Measurements from ENCODE around the gene ALG10. TPM values are rescaled to one million over a fixed set of nuclear protein-coding genes. Genes with fewer than 3 reads are reported as not detected.
"Not testable (repeated sequence)": the region's sequence is repeated elsewhere in the genome, so short reads cannot be mapped to it uniquely, and the experiment has no call there.

Gene ALG10, protein sequence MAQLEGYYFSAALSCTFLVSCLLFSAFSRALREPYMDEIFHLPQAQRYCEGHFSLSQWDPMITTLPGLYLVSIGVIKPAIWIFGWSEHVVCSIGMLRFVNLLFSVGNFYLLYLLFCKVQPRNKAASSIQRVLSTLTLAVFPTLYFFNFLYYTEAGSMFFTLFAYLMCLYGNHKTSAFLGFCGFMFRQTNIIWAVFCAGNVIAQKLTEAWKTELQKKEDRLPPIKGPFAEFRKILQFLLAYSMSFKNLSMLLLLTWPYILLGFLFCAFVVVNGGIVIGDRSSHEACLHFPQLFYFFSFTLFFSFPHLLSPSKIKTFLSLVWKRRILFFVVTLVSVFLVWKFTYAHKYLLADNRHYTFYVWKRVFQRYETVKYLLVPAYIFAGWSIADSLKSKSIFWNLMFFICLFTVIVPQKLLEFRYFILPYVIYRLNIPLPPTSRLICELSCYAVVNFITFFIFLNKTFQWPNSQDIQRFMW
- polyA plus RNA-seq = 1 to 10 TPM; 1.1 to 2.7 (median 2.5) TPM

DNA sequence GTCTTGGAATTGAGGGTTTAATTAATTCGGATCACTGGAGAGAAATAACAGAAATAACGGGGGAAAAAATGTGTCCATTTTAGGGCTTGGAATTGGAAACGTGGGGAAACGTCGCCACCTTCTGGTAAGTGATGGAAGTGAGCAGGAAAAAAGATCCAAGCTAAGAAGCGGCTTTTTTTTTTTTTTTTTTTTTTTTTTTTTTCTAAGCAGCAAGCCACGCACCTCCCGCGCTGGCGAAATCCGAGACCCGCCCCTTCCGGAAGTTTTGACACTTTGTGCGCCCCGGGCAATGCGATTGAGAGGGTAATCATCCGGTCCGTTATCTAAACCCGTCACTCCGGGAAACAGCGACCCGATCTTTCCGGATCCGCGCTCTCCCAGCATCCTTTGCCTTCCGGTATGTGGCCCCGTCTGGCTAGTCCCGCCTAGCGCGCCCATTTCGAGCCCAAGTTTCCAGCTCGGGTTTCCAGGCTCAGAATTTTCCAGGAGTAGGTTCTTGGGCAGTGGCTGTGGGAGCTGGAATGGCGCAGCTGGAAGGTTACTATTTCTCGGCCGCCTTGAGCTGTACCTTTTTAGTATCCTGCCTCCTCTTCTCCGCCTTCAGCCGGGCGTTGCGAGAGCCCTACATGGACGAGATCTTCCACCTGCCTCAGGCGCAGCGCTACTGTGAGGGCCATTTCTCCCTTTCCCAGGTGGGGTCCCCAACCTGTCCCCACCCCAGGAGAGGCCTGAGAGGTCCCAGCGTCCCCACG is at the start of gene ALG10:
Gene ALG10, plus strand, starts transcription at position 418 of the 752 bp plus-strand sequence. Its CDS starts 104 bp downstream, at position 522.
- H3K27ac ChIP-seq (ENCODE audit: low read depth, low read length) = no peak within 1 kb of the TSS
- 0% methylated on average over 43 to 44 of the region's 44 CpGs for WGBS, 3 donors

DNA sequence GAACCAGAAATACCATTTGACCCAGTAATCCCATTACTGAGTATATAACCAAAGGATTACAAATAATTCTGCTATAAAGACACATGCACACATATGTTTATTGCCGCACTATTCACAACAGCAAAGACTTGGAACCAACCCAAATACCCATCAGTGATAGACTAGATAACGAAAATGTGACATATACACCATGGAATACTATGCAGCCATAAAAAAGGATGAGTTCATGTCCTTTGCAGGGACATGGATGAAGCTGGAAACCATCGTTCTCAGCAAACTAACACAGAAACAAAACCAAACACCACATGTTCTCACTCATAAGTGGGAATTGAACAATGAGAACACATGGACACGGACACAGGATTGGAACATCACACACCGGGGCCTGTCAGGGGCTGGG is 49.4 kb upstream of the ALG10 start:
- 80 to 84% (median 82%) methylated on average over 5 of the region's 5 CpGs for WGBS, 3 donors
- not testable (repeated sequence) for H3K27ac ChIP-seq (ENCODE audit: low read depth, low read length)

DNA sequence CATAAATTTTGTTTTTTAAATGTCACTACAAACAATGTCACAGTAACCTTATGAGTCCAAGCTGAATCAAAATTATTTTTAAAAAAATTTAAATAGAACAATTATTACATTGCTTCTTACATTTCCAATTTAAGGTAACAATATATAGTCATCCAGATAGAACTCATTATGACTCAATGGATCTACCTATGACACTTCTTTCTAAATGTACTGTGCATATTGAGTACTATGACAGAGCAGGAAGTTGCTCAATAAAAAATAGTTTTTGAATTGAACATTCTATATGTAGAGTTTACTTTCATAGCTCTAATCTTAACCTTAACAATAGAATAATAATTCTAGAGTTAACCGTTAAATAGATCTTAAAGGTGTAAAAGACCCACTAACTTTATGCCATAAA is 44.4 kb upstream of the ALG10 start:
- no peak overlapping the region for H3K27ac ChIP-seq (ENCODE audit: low read depth, low read length)
- WGBS, 3 donors = 70 to 95% (median 84%) methylated on average over 1 of the region's 1 CpG

DNA sequence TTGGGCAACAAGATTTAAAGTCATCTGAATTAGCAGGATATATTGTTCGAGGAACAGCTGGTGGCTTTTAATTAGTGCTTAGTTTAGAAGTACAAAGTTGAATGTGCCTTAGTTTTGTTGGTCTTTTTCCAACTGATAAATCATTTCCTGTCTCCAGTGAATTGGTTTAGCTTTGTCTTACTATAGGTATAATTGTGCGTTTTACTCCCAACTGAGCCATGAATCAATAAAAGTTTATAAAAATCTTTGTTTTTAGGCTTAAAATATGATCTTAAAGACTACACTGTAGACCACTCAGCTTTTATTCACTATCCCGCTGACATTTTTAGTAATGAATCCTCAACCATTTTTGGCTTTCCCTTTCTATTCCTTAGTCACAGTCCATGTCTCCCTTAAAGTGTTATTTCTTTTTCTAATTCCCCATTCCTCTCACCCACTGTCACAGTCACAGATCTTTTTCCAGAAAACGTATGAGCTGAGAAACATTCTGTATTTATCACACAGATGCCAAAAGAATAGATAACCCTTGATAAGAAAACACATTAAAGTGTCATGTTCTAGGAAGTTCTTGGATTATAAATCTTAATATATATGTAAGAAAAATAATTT is 34.0 kb upstream of the ALG10 start:
- no peak overlapping the region for H3K27ac ChIP-seq (ENCODE audit: low read depth, low read length)
- WGBS, 3 donors = 39 to 48% (median 45%) methylated on average over 4 of the region's 4 CpGs

DNA sequence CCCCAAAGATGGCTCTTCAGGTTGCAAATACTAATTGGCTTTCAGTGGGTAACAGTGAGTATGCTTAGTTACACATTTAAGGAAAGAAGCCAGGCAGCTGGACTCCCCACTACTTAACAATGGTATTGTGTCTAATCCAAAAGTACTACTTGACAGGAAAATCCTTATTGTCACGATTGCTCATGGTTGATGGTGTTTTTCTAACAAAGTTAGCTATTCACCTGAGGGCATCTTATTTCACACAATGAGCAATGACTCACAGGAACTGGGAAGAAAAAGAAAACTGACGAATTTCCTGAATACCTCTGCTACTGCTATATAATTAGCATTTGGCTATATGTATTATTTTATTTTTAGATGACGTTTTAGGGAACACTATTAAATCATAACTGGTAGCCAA is 33.4 kb upstream of the ALG10 start:
- 45 to 54% (median 51%) methylated on average over 3 of the region's 3 CpGs for WGBS, 3 donors
- no peak overlapping the region for H3K27ac ChIP-seq (ENCODE audit: low read depth, low read length)

DNA sequence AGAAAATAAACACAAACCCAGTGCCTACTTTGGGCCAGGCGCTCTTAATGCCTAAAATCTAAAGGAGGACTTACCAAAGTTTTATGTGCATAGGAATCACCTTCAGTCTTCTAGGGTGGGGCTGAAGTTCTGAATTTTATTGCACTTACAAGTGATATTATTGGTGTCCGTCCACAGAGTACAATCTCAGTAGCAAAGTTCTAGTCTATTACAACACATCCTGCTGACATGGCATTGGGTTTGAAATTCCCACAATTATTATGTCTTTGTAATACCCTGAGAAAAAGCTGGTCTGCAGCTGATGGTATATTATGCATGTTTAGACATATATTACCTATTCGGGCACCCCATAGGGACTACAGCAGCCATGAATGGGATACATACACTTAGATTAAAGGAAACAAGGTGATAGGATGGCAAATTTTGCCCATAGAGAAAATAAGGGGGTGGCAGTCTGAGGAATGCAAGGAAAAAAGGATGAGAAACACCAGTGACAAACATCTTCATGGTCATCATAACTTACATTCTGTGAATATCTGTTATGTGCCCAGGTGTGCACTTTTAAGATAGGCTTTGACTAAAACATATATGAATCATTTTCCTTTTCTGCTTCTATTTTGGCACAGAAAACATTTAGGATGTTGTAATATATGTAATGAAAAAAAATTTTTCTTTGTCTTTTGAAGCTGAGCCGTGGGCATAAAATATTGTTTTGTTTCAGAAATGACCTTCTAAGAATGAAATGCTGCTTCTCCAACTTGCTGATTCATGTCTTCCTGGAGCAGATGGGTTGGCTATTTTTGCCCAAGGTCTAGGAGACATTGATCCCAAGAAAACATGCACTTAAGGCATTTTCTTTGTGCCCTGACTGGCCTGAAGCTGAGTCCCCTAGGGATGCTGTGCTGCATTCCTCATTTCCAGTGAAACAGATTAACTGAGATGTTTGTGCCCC is 27.2 kb upstream of the ALG10 start:
- 61 to 81% (median 80%) methylated on average over 4 of the region's 4 CpGs for WGBS, 3 donors

DNA sequence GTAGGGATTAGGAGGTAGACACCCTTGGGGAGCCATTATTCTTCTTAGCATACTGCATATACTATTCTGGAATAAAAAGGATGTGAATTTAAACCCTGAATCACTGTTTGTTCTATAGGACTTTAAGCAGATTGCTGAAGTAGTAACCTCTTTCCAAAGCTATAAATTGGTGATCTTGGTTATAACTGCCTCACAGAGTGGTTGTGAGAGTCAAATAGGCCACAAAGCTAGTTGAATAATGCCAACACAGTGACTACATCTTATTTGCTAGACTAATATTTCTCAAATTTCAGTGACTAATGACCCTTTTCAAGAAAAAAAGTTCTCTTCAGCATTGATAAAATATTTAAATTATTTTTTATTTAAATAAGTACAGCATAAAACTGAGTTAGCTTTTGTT is 13.5 kb upstream of the ALG10 start:
- H3K27ac ChIP-seq (ENCODE audit: low read depth, low read length) = not testable (repeated sequence)

More for the DNA sequence above, 27.2 kb upstream of the ALG10 start:
- H3K27ac ChIP-seq (ENCODE audit: low read depth, low read length) = no peak overlapping the region

DNA sequence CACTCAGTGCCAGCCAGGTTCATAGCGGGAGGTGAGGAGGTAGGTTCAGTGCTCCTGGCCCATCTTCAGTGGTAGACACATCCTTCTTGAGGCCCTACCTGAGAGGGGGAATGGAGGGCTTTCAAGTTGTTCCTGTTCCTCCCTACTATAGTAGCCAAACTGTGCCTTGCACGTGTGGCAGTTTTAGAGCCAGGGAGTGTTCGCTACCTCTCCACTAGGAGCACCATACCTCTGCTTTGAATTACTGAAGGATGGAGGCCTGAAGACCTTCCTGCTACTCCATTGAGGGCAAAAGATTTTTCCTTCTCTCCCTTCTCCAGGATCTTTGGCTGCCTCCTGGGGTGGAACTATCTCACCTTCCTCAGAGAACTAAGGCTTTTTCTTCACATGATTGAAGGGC is 5.9 kb upstream of the ALG10 start:
- WGBS, 3 donors = 68 to 89% (median 82%) methylated on average over 3 of the region's 3 CpGs
- no peak overlapping the region for H3K27ac ChIP-seq (ENCODE audit: low read depth, low read length)

DNA sequence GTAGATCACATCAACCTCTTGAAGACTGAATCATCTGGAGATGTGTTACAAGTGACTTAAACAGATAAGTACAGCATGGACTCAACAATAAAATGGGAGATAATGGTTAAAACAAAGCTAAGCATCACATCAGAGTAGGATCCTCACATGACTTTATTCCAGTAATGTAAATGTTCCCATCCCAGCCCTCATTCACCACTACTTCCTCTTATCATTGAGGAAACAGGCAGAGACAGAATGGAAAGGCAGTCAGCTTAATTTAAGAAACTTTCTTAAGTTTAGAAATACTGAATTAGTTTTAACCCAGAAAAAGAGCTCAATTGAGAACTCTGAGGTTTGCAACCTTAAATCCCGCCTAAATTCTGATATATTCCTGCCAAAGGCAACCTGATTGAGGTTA is 1.2 kb upstream of the ALG10 start:
- H3K27ac ChIP-seq (ENCODE audit: low read depth, low read length) = no peak overlapping the region
- WGBS, 3 donors = 89 to 100% (median 94%) methylated on average over 1 of the region's 1 CpG

DNA sequence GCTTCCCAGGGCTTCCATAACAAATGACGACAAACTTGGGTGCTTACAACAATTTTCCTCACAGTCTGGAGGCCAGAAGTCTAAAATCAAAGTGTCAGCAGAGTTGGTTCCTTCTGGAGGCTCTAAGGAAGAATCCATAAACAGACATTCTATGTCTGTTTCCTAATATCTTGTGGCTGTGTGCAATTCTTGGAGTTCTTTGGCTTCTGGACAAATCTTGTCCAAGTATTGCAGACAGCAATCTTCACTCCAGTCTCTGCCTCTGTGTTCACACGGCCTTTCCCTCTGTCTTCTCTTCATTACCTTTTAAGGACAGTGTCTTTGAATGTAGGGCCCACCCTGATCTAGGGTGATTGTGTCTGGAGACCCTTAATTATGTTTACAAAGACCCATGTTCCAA is 5.4 kb downstream of the ALG10 start:
- 71 to 84% (median 79%) methylated on average over 2 of the region's 2 CpGs for WGBS, 3 donors
- H3K27ac ChIP-seq (ENCODE audit: low read depth, low read length) = not testable (repeated sequence)

DNA sequence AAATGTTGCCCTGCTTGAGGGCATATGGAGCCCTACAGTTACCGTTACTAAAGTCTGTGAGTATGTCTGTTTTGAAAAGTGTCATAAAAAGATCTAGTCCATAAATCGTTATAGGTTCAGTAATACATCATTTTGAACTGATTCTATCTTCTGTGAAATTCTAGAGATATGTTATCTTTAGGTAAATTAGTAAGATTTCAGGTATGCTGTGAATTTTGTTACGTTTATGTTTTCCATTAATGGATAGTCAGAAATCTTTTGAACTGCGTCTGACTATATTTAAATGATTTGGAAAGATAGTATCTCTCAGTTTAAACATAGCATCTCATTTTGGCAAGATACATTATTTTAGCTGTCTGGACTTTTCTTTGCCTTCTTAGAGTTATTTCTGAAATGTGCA is 8.3 kb downstream of the ALG10 start:
- 90 to 94% (median 91%) methylated on average over 4 of the region's 4 CpGs for WGBS, 3 donors
- no peak overlapping the region for H3K27ac ChIP-seq (ENCODE audit: low read depth, low read length)

DNA sequence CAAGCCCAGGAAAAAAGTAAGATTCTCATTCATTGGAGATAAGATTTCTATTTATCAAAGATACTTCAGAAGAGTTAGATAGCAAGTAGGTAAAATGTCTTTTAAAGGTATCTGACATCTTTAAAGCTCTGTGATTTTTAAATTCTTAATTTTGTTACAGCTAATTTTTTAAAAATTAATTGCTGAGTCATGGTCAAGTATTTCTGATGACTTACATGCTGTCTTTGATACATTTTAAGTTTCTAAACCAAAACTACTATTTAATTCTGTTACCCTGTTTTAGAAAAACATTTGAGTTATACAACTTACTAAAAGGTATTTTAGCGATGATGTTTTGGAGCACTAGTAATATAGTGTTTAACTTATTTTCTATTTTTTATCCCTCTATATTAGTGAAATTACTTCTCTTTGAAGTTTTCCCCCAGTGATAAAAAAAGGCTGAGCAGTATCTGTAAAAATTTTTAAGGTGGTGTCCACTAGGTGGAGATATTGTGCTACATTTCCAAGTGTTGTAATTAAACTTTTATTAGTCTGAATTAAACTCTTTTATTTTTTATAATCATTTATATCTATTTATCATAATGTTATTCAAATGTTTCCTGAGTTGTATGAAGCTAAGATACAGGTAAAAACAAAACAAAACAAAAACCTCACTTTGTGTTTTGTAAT is 11.5 kb downstream of the ALG10 start:
- WGBS, 3 donors = 14 to 35% (median 23%) methylated on average over 1 of the region's 1 CpG
- H3K27ac ChIP-seq (ENCODE audit: low read depth, low read length) = no peak overlapping the region

DNA sequence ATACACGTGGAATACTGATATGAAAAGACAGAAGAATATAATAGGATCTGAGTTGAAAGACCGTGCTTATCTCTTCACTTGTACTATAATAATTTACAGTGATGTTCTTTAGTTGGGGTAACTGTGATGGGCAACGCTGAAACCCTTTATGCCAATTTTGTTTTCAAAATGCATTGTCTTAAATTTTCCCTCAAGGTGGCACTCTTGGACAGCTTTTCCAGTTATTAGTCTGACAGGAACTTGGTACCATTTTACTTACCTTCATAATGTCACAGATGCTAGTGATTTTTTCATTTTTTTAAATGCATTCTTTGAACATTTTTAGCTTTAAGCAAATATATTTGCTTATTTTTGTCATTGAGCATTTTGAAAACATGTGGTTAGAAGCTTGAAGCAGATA is 16.1 kb downstream of the ALG10 start:
- not testable (repeated sequence) for H3K27ac ChIP-seq (ENCODE audit: low read depth, low read length)
- WGBS, 3 donors = 77 to 83% (median 80%) methylated on average over 3 of the region's 3 CpGs

DNA sequence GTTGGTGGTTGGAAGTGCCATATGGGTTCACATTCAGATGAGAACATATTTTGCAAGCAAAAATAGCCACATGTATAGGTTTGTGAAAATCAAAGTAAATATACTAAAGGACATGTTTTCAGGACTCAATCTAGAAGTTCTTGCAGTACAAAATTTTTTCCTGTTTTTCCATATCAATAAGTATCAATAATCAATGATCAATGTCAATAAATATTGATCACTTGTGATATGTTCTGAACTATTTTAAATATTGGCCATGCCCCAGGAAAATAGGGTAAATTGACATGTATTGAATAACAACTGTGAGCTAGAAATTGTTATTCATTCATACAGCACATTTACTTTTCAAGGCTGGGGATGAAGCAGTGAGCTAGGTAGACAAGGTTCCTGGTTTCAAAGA is 24.3 kb downstream of the ALG10 start:
- H3K27ac ChIP-seq (ENCODE audit: low read depth, low read length) = no peak overlapping the region

DNA sequence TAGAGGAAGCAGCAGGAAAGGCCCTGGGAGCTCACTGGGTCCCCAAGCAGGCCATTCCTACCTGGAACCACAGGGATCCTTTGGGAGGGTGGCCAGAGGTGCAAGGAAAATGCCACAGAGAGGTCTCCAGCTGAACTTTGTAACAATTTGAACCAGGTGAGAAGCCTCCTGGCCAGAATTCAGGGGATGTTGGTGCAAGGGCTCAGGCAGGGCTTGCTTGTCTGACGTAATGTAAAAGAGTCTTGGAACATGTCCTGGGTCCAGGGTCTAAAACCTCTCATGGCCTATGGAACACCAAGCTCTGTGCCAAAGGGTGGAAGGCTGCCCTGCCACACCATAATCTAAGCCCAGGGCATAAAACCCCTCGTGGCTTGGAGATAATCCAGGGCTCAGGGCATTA is 25.6 kb downstream of the ALG10 start:
- H3K27ac ChIP-seq (ENCODE audit: low read depth, low read length) = not testable (repeated sequence)
- 66 to 76% (median 71%) methylated on average over 2 of the region's 2 CpGs for WGBS, 3 donors

DNA sequence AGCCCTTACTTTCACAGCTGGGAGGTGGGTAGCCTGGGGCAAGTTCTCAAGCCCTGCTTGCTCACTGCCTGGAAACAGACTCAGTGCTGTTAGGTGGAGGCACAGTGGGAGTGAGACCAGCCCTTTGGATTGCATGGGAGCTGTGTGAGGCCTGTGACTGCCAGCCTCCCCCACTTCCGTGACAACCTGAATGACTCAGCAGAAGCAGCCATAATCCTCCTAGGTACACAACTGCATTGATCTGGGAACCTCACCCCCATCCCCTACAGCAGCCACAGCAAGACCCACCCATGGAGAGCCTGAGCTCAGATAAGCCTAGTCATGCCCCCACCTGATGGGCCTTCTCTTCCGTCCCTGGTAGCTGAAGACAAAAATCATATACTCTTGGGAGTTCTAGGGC is 26.4 kb downstream of the ALG10 start:
- H3K27ac ChIP-seq (ENCODE audit: low read depth, low read length) = no peak overlapping the region
- 89 to 97% (median 96%) methylated on average over 2 of the region's 2 CpGs for whole genome bisulfite sequencing, 3 donors

DNA sequence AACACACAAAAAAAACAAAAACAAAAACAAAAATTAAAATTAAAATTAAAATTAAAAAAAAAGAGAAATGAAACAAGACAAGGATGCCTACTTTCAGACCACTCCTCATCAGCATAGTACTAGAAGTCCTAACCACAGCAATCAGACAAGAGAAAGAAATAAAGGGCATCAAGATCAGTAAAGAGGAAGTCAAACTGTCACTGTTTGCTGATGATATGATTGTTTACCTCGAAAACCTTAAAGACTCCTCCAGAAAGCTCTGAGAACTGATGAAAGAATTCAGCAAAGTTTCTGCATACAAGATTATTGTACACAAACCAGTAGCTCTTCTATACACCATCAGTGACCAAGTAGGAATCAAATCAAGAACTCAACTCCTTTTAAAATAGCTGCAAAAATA is 29.2 kb downstream of the ALG10 start:
- H3K27ac ChIP-seq (ENCODE audit: low read depth, low read length) = no peak overlapping the region
- WGBS, 3 donors = 44 to 64% (median 59%) methylated on average over 1 of the region's 1 CpG

DNA sequence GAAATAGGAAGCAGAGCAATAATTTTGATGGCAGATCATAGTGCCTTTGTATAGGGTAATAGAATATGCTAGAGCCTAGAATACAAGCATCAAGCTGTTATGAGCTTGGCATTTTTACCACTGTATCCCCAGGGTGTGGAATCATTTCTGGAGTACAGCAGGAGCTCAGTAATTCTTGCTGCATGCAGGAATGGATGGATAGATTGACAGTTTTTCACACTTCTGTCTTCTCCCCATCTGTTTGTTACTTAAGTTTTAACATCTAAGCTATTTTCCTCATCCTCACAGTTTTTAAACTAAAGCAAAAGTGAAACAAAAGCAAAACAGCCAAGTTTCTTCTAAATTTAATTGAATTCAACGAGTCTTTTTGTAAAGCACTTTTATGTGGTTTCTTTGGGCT is 32.6 kb downstream of the ALG10 start:
- WGBS, 3 donors = 22 to 33% (median 26%) methylated on average over 1 of the region's 1 CpG
- no peak overlapping the region for H3K27ac ChIP-seq (ENCODE audit: low read depth, low read length)

All from adipose tissue (tissue), 3 donors.